H1 (cell line): ENCODE results near the gene AKR1B1. TPM values are rescaled to one million over a fixed set of nuclear protein-coding genes. Genes with fewer than 3 reads are reported as not detected.

Experiments
- ASH2L ChIP-seq: fragments of 200-600, 300-600 bp; sonication (generic); IDR thresholded peaks from one replicate; pipeline ENCODE4 v1.7.1; 2017; ENCODE audit warnings: low read length
- ATF2 ChIP-seq: IDR thresholded peaks from 2 replicates; pipeline ENCODE4 v1.6.1; 2012; ENCODE audit warnings: low read length, inconsistent platforms
- BACH1 ChIP-seq: IDR thresholded peaks from 2 replicates; pipeline ENCODE4 v1.6.1; 2012; ENCODE audit warnings: low read length, improper control_type of control experiment
- CHD7 ChIP-seq: fragments of 300-600 bp; sonication (generic); IDR thresholded peaks from 2 replicates; pipeline ENCODE4 v1.7.1; 2012; ENCODE audit warnings: low read length, moderate library complexity, mild to moderate bottlenecking, inconsistent platforms; ENCODE audit not compliant: insufficient replicate concordance
- CREB1 ChIP-seq: IDR thresholded peaks from 2 replicates; pipeline ENCODE4 v1.6.1; 2012; ENCODE audit warnings: inconsistent platforms
- EGR1 ChIP-seq: IDR thresholded peaks from 2 replicates; pipeline ENCODE4 v1.6.1; 2011; ENCODE audit warnings: low read depth, low read length, borderline replicate concordance
- JUND ChIP-seq: IDR thresholded peaks from 2 replicates; pipeline ENCODE4 v1.6.1; 2011; ENCODE audit warnings: mild to moderate bottlenecking, improper control_type of control experiment, low read length
- RNF2 ChIP-seq: fragments of 200-900, 300-1000 bp; sonication (generic); IDR thresholded peaks from 2 replicates; pipeline ENCODE4 v1.7.1; 2016; ENCODE audit warnings: borderline replicate concordance, low read depth, mild to moderate bottlenecking, antibody characterized with exemption, low read length; ENCODE audit not compliant: poor library complexity, severe bottlenecking; ENCODE audit errors: missing control alignments
- RXRA ChIP-seq: IDR thresholded peaks from 2 replicates; pipeline ENCODE4 v1.6.1; 2011; ENCODE audit warnings: low read depth, mild to moderate bottlenecking, low read length, moderate library complexity; ENCODE audit not compliant: insufficient read depth
- SP2 ChIP-seq: IDR thresholded peaks from 2 replicates; pipeline ENCODE4 v1.6.1; 2012; ENCODE audit warnings: mild to moderate bottlenecking, low read length, inconsistent platforms
- polyA plus RNA-seq, 7 experiments: library from polyadenylated mRNA; depleted of rRNA in 3 of 7; stranded (reverse) in 5 of 7; unstranded in 2 of 7; fragments of >200 nt in 5 of 7; fragments of 200-250 nt in 2 of 7; gene quantifications; 1 replicate in 5 of 7; 2 replicates in 1 of 7; 4 replicates in 1 of 7; pipeline versions ENCODE4 v1.2.1 to v1.2.3, GENCODE V29; 2011 to 2013; ENCODE audit warnings: missing spikeins in 2 of 7, mixed read lengths in 2 of 7
- total RNA-seq: library from RNA; stranded (reverse); fragmentation: NEBNext Ultra II Directional; extraction: Animal tissue kit (Norgen Biotek cat#: 25700); gene quantifications from 2 replicates; pipeline ENCODE4 v1.2.1, GENCODE V29; 2021

AKR1B1 gene
- total and polyA plus RNA-seq, 2 of the 8 experiments (the other 6 are each of a cell fraction or from before 2014, with no cell fraction given): 195 to 273 TPM

- no peak for TF ChIP-seq CHD7
- no peak for TF ChIP-seq RXRA
- TF ChIP-seq EGR1: no peak
- no peak for TF ChIP-seq SP2
- 0 out of 2 replicates have a peak, but pooled peaks have one; percentile 12 for TF ChIP-seq BACH1
- no peak for TF ChIP-seq RNF2
- TF ChIP-seq ATF2: no peak
- TF ChIP-seq JUND: no peak
- peak; percentile 67 for TF ChIP-seq ASH2L
- no peak for TF ChIP-seq CREB1
Measured at GRCh38 chr7:134458341-134458805, 527 bp downstream of the AKR1B1 start (continued).
